Nucleus accumbens (tissue), 56 donors: ENCODE measurements around the gene EMP2.
A peak's percentile ranks its signal among the peaks of the same experiment; 100 is the strongest.

Source experiments
- DNase-seq, 56 donors: peaks; one replicate each; lab custom pipeline; 2025; lab: John Stamatoyannopoulos, UW

EMP2 gene

GRCh38 chr16:10497132-10498101, 83.0 kb downstream of the EMP2 start:
- no peak for DNase-seq

- DNase-seq: no peak
Measured at GRCh38 chr16:10495031-10495345, 85.4 kb downstream of the EMP2 start.

- DNase-seq: peak in 7 of 56 donors; percentile 3 to 18 (median 13)
Measured at GRCh38 chr16:10494343-10495030, 85.9 kb downstream of the EMP2 start.

GRCh38 chr16:10493276-10493675, 87.1 kb downstream of the EMP2 start:
- no peak for DNase-seq

GRCh38 chr16:10490141-10490540, 90.3 kb downstream of the EMP2 start:
- no peak for DNase-seq

- DNase-seq: no peak
Measured at GRCh38 chr16:10485698-10486382, 94.6 kb downstream of the EMP2 start.

GRCh38 chr16:10485159-10485558, 95.2 kb downstream of the EMP2 start:
- DNase-seq: no peak

- DNase-seq: no peak
Measured at GRCh38 chr16:10480151-10480550, 100.2 kb downstream of the EMP2 start.
